Measurements from ENCODE around the gene TLR10.
"Not testable (repeated sequence)": the region's sequence is repeated elsewhere in the genome, so short reads cannot be mapped to it uniquely, and the experiment has no call there.

Gene TLR10

GRCh38 chr4:38800961-38801450 lies 18.2 kb upstream of the TLR10 start:
- no peak for DNase-seq (ENCODE audit: low spot score)

- DNase-seq (ENCODE audit: low spot score) = no peak
Measured at GRCh38 chr4:38800366-38800765, 17.6 kb upstream of the TLR10 start.

GRCh38 chr4:38795087-38795486 lies 12.3 kb upstream of the TLR10 start:
- no peak for DNase-seq (ENCODE audit: low spot score)

- DNase-seq (ENCODE audit: low spot score) = no peak
Measured at GRCh38 chr4:38794051-38794450, 11.3 kb upstream of the TLR10 start.

- DNase-seq (ENCODE audit: low spot score) = no peak
Measured at GRCh38 chr4:38791010-38791409, 8.2 kb upstream of the TLR10 start.

GRCh38 chr4:38788317-38788716 lies 5.5 kb upstream of the TLR10 start:
- no peak for DNase-seq (ENCODE audit: low spot score)

GRCh38 chr4:38787693-38788092 lies 4.9 kb upstream of the TLR10 start:
- no peak for DNase-seq (ENCODE audit: low spot score)

GRCh38 chr4:38785901-38786402 lies 3.2 kb upstream of the TLR10 start:
- DNase-seq (ENCODE audit: low spot score) = no peak

GRCh38 chr4:38785041-38785790 lies 2.4 kb upstream of the TLR10 start:
- DNase-seq (ENCODE audit: low spot score) = no peak

- no peak for DNase-seq (ENCODE audit: low spot score)
Measured at GRCh38 chr4:38784141-38784540, 1.4 kb upstream of the TLR10 start.

- DNase-seq (ENCODE audit: low spot score) = no peak
Measured at GRCh38 chr4:38783109-38783460, 295 bp upstream of the TLR10 start.

GRCh38 chr4:38781854-38782261 lies 932 bp downstream of the TLR10 start:
- DNase-seq (ENCODE audit: low spot score) = no peak

- no peak for DNase-seq (ENCODE audit: low spot score)
Measured at GRCh38 chr4:38780833-38781484, 1.8 kb downstream of the TLR10 start.

- no peak for DNase-seq (ENCODE audit: low spot score)
Measured at GRCh38 chr4:38779790-38780189, 3.0 kb downstream of the TLR10 start.

- DNase-seq (ENCODE audit: low spot score) = not testable (repeated sequence)
Measured at GRCh38 chr4:38777925-38778324, 4.9 kb downstream of the TLR10 start.

- DNase-seq (ENCODE audit: low spot score) = no peak
Measured at GRCh38 chr4:38775326-38775725, 7.5 kb downstream of the TLR10 start.

GRCh38 chr4:38774181-38774955 lies 8.4 kb downstream of the TLR10 start:
- DNase-seq (ENCODE audit: low spot score) = no peak

- DNase-seq (ENCODE audit: low spot score) = not testable (repeated sequence)
Measured at GRCh38 chr4:38770281-38770680, 12.5 kb downstream of the TLR10 start.

GRCh38 chr4:38769857-38770256 lies 12.9 kb downstream of the TLR10 start:
- DNase-seq (ENCODE audit: low spot score) = no peak

GRCh38 chr4:38769441-38769840 lies 13.3 kb downstream of the TLR10 start:
- DNase-seq (ENCODE audit: low spot score) = no peak

GRCh38 chr4:38768968-38769394 lies 13.8 kb downstream of the TLR10 start:
- no peak for DNase-seq (ENCODE audit: low spot score)

GRCh38 chr4:38766940-38767339 lies 15.8 kb downstream of the TLR10 start:
- DNase-seq (ENCODE audit: low spot score) = not testable (repeated sequence)

GRCh38 chr4:38765382-38765781 lies 17.4 kb downstream of the TLR10 start:
- DNase-seq (ENCODE audit: low spot score) = no peak

Data from AG08395 (cell line).